Smooth muscle cell (in vitro differentiated cells): Measurements from ENCODE around the gene SAP25. TPM values are rescaled to one million over a fixed set of nuclear protein-coding genes. Genes with fewer than 3 reads are reported as not detected.

Source experiments
- DNase-seq: peaks from one replicate; lab custom pipeline; 2025; ENCODE audit not compliant: unreplicated experiment; lab: John Stamatoyannopoulos, UW
- H2AFZ ChIP-seq: fragments of 200-600 bp; sonication (generic); 2 replicates; pipeline ENCODE4 v1.6.0; 2016; ENCODE audit warnings: antibody characterized with exemption, low read depth, mild to moderate bottlenecking
- H3F3A ChIP-seq: fragments of 200-600 bp; sonication (generic); 2 replicates; pipeline ENCODE4 v1.6.0; 2017; ENCODE audit warnings: antibody characterized with exemption, low read depth
- H3K27ac ChIP-seq: fragments of 200-600 bp; sonication (generic); 2 replicates; pipeline ENCODE4 v1.5.1; 2016; ENCODE audit warnings: low read depth, mild to moderate bottlenecking
- H3K27me3 ChIP-seq: fragments of 200-600 bp; sonication (generic); 2 replicates; pipeline ENCODE4 v1.6.1; 2016; ENCODE audit warnings: low read depth, mild to moderate bottlenecking
- H3K36me3 ChIP-seq: fragments of 200-600 bp; sonication (generic); 2 replicates; pipeline ENCODE4 v1.5.1; 2016; ENCODE audit warnings: low read depth
- H3K4me1 ChIP-seq: fragments of 200-600 bp; sonication (generic); 2 replicates; pipeline ENCODE4 v1.5.1; 2016; ENCODE audit warnings: low read depth
- H3K4me2 ChIP-seq: fragments of 200-600 bp; sonication (generic); 2 replicates; pipeline ENCODE4 v1.6.0; 2016; ENCODE audit warnings: mild to moderate bottlenecking
- H3K4me3 ChIP-seq: fragments of 200-600 bp; sonication (generic); 2 replicates; pipeline ENCODE4 v1.5.1; 2016; ENCODE audit warnings: mild to moderate bottlenecking
- H3K79me2 ChIP-seq: fragments of 200-600 bp; sonication (generic); 2 replicates; pipeline ENCODE4 v1.6.0; 2016; ENCODE audit warnings: low read depth, mild to moderate bottlenecking
- H3K9ac ChIP-seq: fragments of 200-600 bp; sonication (generic); 2 replicates; pipeline ENCODE4 v1.6.0; 2016; ENCODE audit warnings: low read depth
- H3K9me3 ChIP-seq: fragments of 200-600 bp; sonication (generic); replicated peaks from 2 replicates; pipeline ENCODE4 v1.5.1; 2016; ENCODE audit warnings: low read depth
- H4K20me1 ChIP-seq: fragments of 200-600 bp; sonication (generic); 2 replicates; pipeline ENCODE4 v1.6.0; 2016; ENCODE audit warnings: low read depth
- CTCF ChIP-seq: fragments of 200-600 bp; sonication (generic); IDR thresholded peaks from 2 replicates; pipeline ENCODE4 v1.5.1; 2017; ENCODE audit warnings: borderline replicate concordance, mild to moderate bottlenecking, antibody characterized with exemption; ENCODE audit not compliant: insufficient read depth, poor library complexity, severe bottlenecking
- WGBS: methylation state at CpG from one replicate; pipeline ENCODE4 v1.1.7; 2016; ENCODE audit warnings: low lambda C conversion rate; 5-methylcytosine and 5-hydroxymethylcytosine counted together
- polyA plus RNA-seq: library from polyadenylated mRNA; unstranded; fragments of >200 nt; fragmentation: Nextera tagmentation; extraction: Ambion mirVana; gene quantifications from 2 replicates; pipeline ENCODE4 v1.2.1, GENCODE V29; 2016
- total RNA-seq: library from RNA; depleted of rRNA; stranded (reverse); fragments of >200 nt; gene quantifications from 2 replicates; pipeline ENCODE4 v1.2.3, GENCODE V29; 2014

The SAP25 gene
- total and polyA plus RNA-seq, 2 experiments from 2014 or later: 1.9 TPM; not detected in 1

- Histone ChIP-seq H3K4me1 (peaks cover 16% of the 10 kb centered on the region), H4K20me1 (peaks cover 8% of the 10 kb centered on the region), H3K9me3 (no peaks in the 10 kb centered on the region), H3K27ac (no peak overlapping the region), H3K79me2 (peaks cover 3% of the 10 kb centered on the region), H3F3A (peaks cover 13% of the 10 kb centered on the region), H3K36me3 (no peaks in the 10 kb centered on the region), H3K4me3 (no peak overlapping the region), H3K9ac (no peak overlapping the region), H2AFZ (no peak overlapping the region), H3K27me3 (no peaks in the 10 kb centered on the region), H3K4me2 (no peak overlapping the region)
- no peak for TF ChIP-seq CTCF
- no peak for DNase-seq
- WGBS: 92% methylated on average over 18 of the region's 18 CpGs
These were observed 26.4 kb upstream of the SAP25 start for GRCh38 chr7:100599911-100600729.

- DNase-seq: no peak
- Histone ChIP-seq H3K4me2 (no peak overlapping the region), H3K9ac (no peak overlapping the region), H3K36me3 (no peaks in the 10 kb centered on the region), H3K4me3 (no peak overlapping the region), H3K9me3 (no peaks in the 10 kb centered on the region), H3K27me3 (no peaks in the 10 kb centered on the region), H3K27ac (no peak overlapping the region), H4K20me1 (no peaks in the 10 kb centered on the region), H3K4me1 (peaks cover 12% of the 10 kb centered on the region), H3K79me2 (peaks cover 3% of the 10 kb centered on the region), H2AFZ (no peak overlapping the region), H3F3A (no peaks in the 10 kb centered on the region)
- 82% methylated on average over 4 of the region's 4 CpGs for WGBS
- TF ChIP-seq CTCF: no peak
These were observed 24.7 kb upstream of the SAP25 start for GRCh38 chr7:100598425-100598824.

DNA sequence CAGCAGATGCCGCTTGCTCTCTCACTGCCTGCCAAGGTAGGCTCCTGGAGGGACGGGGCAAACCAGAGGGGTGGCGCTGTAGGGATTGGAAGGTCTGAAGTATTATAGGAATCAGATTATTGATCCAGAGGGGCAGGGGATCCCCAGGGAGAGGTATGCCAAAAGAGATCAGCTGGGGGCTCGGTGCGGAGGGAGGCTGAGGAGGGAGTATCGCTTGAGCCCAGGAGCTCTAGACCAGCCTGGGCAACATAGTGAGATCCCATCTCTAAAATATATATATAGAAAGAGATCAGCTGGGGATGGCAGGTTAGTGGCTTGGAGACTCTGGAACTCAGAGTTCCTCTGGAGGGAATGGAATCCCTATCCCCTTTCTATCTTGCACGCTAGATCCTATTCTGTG, 21.5 kb upstream of the SAP25 start:
- Histone ChIP-seq H3K27ac (no peak overlapping the region), H3F3A (no peaks in the 10 kb centered on the region), H2AFZ (no peak overlapping the region), H3K4me1 (no peaks in the 10 kb centered on the region), H3K27me3 (no peaks in the 10 kb centered on the region), H3K9ac (no peak overlapping the region), H4K20me1 (no peaks in the 10 kb centered on the region), H3K79me2 (no peaks in the 10 kb centered on the region), H3K36me3 (no peaks in the 10 kb centered on the region), H3K4me2 (no peak overlapping the region), H3K9me3 (no peaks in the 10 kb centered on the region), H3K4me3 (no peak overlapping the region)
- 96% methylated on average over 7 of the region's 7 CpGs for WGBS
- no peak for DNase-seq
- TF ChIP-seq CTCF: no peak

GRCh38 chr7:100591596-100591995, 17.9 kb upstream of the SAP25 start:
- no peak for DNase-seq
- no peaks in the 10 kb centered on the region for H3K27me3 ChIP-seq
- no peak overlapping the region for H3K4me3 ChIP-seq
- WGBS: 95% methylated on average over 17 of the region's 17 CpGs
- no peaks in the 10 kb centered on the region for H3K4me1 ChIP-seq
- H3K27ac ChIP-seq: no peak overlapping the region
- H3K9ac ChIP-seq: no peak overlapping the region
- H3K79me2 ChIP-seq: no peaks in the 10 kb centered on the region
- no peak overlapping the region for H3K4me2 ChIP-seq
- TF ChIP-seq CTCF: no peak
- no peak overlapping the region for H2AFZ ChIP-seq
- no peaks in the 10 kb centered on the region for H3F3A ChIP-seq
- H3K9me3 ChIP-seq: no peaks in the 10 kb centered on the region
- H4K20me1 ChIP-seq: no peaks in the 10 kb centered on the region
- H3K36me3 ChIP-seq: no peaks in the 10 kb centered on the region
